GM19397 (cell line): ENCODE measurements around the gene WDR70.
"Not testable (repeated sequence)": the region's sequence is repeated elsewhere in the genome, so short reads cannot be mapped to it uniquely, and the experiment has no call there.

ENCODE experiments used
- ATAC-seq: cut with Tn5 transposase; IDR thresholded peaks from one replicate; pipeline ENCODE4 v1.9.1; 2021; ENCODE audit warnings: mild to moderate bottlenecking, moderate library complexity; ENCODE audit not compliant: unreplicated experiment

Gene WDR70

GRCh38 chr5:37568018-37568753, 189.1 kb downstream of the WDR70 start:
- no peak for ATAC-seq

GRCh38 chr5:37568893-37569292, 189.8 kb downstream of the WDR70 start:
- no peak for ATAC-seq

- ATAC-seq, result no peak
Measured at GRCh38 chr5:37569466-37569865, 190.3 kb downstream of the WDR70 start.

- ATAC-seq, result no peak
Measured at GRCh38 chr5:37570597-37570996, 191.5 kb downstream of the WDR70 start.

- ATAC-seq, result no peak
Measured at GRCh38 chr5:37571985-37572384, 192.9 kb downstream of the WDR70 start.

- ATAC-seq, result no peak
Measured at GRCh38 chr5:37575541-37576489, 196.7 kb downstream of the WDR70 start.

- ATAC-seq, result no peak
Measured at GRCh38 chr5:37576552-37576951, 197.4 kb downstream of the WDR70 start.

GRCh38 chr5:37578176-37578575, 199.1 kb downstream of the WDR70 start:
- ATAC-seq, result no peak

- ATAC-seq, result no peak
Measured at GRCh38 chr5:37580106-37580505, 201.0 kb downstream of the WDR70 start.

GRCh38 chr5:37582202-37582601, 203.1 kb downstream of the WDR70 start:
- ATAC-seq, result no peak

- ATAC-seq, result not testable (repeated sequence)
Measured at GRCh38 chr5:37593292-37593691, 214.2 kb downstream of the WDR70 start.

- ATAC-seq, result not testable (repeated sequence)
Measured at GRCh38 chr5:37594864-37595263, 215.7 kb downstream of the WDR70 start.

GRCh38 chr5:37598733-37599132, 219.6 kb downstream of the WDR70 start:
- ATAC-seq, result no peak

GRCh38 chr5:37601163-37601562, 222.0 kb downstream of the WDR70 start:
- ATAC-seq, result no peak

- ATAC-seq, result no peak
Measured at GRCh38 chr5:37603072-37603471, 224.0 kb downstream of the WDR70 start.

- no peak for ATAC-seq
Measured at GRCh38 chr5:37604290-37604689, 225.2 kb downstream of the WDR70 start.

GRCh38 chr5:37606148-37606547, 227.0 kb downstream of the WDR70 start:
- no peak for ATAC-seq

GRCh38 chr5:37606632-37607248, 227.6 kb downstream of the WDR70 start:
- no peak for ATAC-seq

- ATAC-seq, result no peak
Measured at GRCh38 chr5:37615184-37615583, 236.1 kb downstream of the WDR70 start.

- ATAC-seq, result no peak
Measured at GRCh38 chr5:37619353-37619752, 240.2 kb downstream of the WDR70 start.

GRCh38 chr5:37622354-37622753, 243.2 kb downstream of the WDR70 start:
- not testable (repeated sequence) for ATAC-seq
